ENCODE results near the gene LAMA2.

The LAMA2 gene

DNA sequence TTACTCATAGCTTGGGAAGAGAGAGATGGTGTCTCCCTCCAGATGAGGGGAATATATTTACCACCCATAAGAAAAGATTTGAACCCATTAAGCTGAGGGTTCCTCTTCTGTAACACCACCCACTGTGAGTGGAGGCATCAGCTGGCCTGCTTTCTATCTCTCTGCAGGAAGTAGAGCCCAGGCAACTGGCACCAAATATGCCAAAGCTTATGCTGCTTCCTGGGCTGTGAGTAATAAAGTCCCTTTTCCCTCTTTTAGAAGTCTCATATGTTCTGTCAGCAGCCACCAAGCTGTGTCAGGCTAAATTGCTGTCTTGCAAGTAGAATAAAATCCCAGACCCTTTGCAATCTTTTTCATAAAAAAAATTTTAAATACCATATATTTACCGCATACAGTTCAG lies 241.4 kb downstream of the LAMA2 start:
- Histone ChIP-seq H3K9ac (ENCODE audit: low read length) (no peak overlapping the region), H3K4me1 (ENCODE audit: low read length) (no peaks in the 10 kb centered on the region), H2AFZ (ENCODE audit: low read depth, low read length) (no peak overlapping the region), H3K36me3 (replicated peaks; ENCODE audit: low read depth, low read length) (no peaks in the 10 kb centered on the region), H3K4me2 (ENCODE audit: low read length) (no peak overlapping the region), H3K27ac (ENCODE audit: low read length) (no peak overlapping the region), H4K20me1 (ENCODE audit: insufficient read depth, low read length) (no peaks in the 10 kb centered on the region), H3K79me2 (ENCODE audit: low read length) (no peaks in the 10 kb centered on the region), H3K27me3 (ENCODE audit: low read depth, low read length) (no peaks in the 10 kb centered on the region), H3K9me3 (ENCODE audit: insufficient read depth, low read length) (no peaks in the 10 kb centered on the region), H3K4me3 (ENCODE audit: low read length) (no peak overlapping the region)
- TF ChIP-seq, protein P1, sequence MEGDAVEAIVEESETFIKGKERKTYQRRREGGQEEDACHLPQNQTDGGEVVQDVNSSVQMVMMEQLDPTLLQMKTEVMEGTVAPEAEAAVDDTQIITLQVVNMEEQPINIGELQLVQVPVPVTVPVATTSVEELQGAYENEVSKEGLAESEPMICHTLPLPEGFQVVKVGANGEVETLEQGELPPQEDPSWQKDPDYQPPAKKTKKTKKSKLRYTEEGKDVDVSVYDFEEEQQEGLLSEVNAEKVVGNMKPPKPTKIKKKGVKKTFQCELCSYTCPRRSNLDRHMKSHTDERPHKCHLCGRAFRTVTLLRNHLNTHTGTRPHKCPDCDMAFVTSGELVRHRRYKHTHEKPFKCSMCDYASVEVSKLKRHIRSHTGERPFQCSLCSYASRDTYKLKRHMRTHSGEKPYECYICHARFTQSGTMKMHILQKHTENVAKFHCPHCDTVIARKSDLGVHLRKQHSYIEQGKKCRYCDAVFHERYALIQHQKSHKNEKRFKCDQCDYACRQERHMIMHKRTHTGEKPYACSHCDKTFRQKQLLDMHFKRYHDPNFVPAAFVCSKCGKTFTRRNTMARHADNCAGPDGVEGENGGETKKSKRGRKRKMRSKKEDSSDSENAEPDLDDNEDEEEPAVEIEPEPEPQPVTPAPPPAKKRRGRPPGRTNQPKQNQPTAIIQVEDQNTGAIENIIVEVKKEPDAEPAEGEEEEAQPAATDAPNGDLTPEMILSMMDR (IDR thresholded peaks at IDR 0.05; ENCODE audit: low read depth, low read length), result no peak
- TF ChIP-seq EZH2phosphoT487 (IDR thresholded peaks at IDR 0.05; ENCODE audit: low read depth), result no peak

- Histone ChIP-seq H2AFZ (ENCODE audit: low read depth, low read length) (no peak overlapping the region), H3K4me2 (ENCODE audit: low read length) (no peak overlapping the region), H3K36me3 (replicated peaks; ENCODE audit: low read depth, low read length) (no peaks in the 10 kb centered on the region), H3K27me3 (ENCODE audit: low read depth, low read length) (no peaks in the 10 kb centered on the region), H3K27ac (ENCODE audit: low read length) (no peak overlapping the region), H3K9me3 (ENCODE audit: insufficient read depth, low read length) (no peaks in the 10 kb centered on the region), H3K79me2 (ENCODE audit: low read length) (no peaks in the 10 kb centered on the region), H3K9ac (ENCODE audit: low read length) (no peak overlapping the region), H3K4me1 (ENCODE audit: low read length) (no peaks in the 10 kb centered on the region), H4K20me1 (ENCODE audit: insufficient read depth, low read length) (no peaks in the 10 kb centered on the region), H3K4me3 (ENCODE audit: low read length) (no peak overlapping the region)
- TF ChIP-seq EZH2phosphoT487 (IDR thresholded peaks at IDR 0.05; ENCODE audit: low read depth), result no peak
- TF ChIP-seq, protein P1 (IDR thresholded peaks at IDR 0.05; ENCODE audit: low read depth, low read length), result no peak
Measured at GRCh38 chr6:129130106-129130505, 247.2 kb downstream of the LAMA2 start.

GRCh38 chr6:129130959-129131681 lies 248.2 kb downstream of the LAMA2 start:
- Histone ChIP-seq H2AFZ (ENCODE audit: low read depth, low read length) (no peak overlapping the region), H3K36me3 (replicated peaks; ENCODE audit: low read depth, low read length) (no peaks in the 10 kb centered on the region), H3K9me3 (ENCODE audit: insufficient read depth, low read length) (no peaks in the 10 kb centered on the region), H3K4me3 (ENCODE audit: low read length) (no peak overlapping the region), H3K4me1 (ENCODE audit: low read length) (no peaks in the 10 kb centered on the region), H3K79me2 (ENCODE audit: low read length) (no peaks in the 10 kb centered on the region), H3K27ac (ENCODE audit: low read length) (no peak overlapping the region), H3K9ac (ENCODE audit: low read length) (no peak overlapping the region), H4K20me1 (ENCODE audit: insufficient read depth, low read length) (no peaks in the 10 kb centered on the region), H3K27me3 (ENCODE audit: low read depth, low read length) (no peaks in the 10 kb centered on the region), H3K4me2 (ENCODE audit: low read length) (no peak overlapping the region)
- no peak for TF ChIP-seq EZH2phosphoT487 (IDR thresholded peaks at IDR 0.05; ENCODE audit: low read depth)
- TF ChIP-seq, protein P1 (IDR thresholded peaks at IDR 0.05; ENCODE audit: low read depth, low read length), result no peak

DNA sequence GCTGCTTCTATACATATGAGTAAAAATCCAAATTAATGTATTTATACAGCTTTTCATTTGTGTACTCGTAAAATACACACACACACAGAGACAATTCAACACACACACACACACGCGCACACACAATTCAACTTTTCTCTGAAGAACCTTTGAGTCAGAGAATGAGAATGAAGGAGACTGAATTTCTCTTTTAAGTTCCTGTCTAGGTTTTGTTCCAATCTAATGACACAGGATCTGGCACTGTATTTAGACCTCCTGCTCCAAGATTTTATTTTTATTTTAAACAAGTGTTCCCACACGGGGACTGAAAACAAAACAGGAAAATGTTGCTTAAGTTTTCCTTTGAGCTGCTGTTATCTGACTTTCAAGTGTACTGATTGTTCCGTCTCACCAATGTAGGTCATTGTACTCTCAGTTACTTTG lies 250.8 kb downstream of the LAMA2 start:
- no peaks in the 10 kb centered on the region for H3K36me3 ChIP-seq (replicated peaks; ENCODE audit: low read depth, low read length)
- H3K27ac ChIP-seq (ENCODE audit: low read length), result no peak overlapping the region
- H4K20me1 ChIP-seq (ENCODE audit: insufficient read depth, low read length), result no peaks in the 10 kb centered on the region
- no peak overlapping the region for H2AFZ ChIP-seq (ENCODE audit: low read depth, low read length)
- no peak overlapping the region for H3K9ac ChIP-seq (ENCODE audit: low read length)
- no peaks in the 10 kb centered on the region for H3K4me1 ChIP-seq (ENCODE audit: low read length)
- H3K4me3 ChIP-seq (ENCODE audit: low read length), result no peak overlapping the region
- H3K79me2 ChIP-seq (ENCODE audit: low read length), result no peaks in the 10 kb centered on the region
- H3K4me2 ChIP-seq (ENCODE audit: low read length), result no peak overlapping the region
- TF ChIP-seq EZH2phosphoT487 (IDR thresholded peaks at IDR 0.05; ENCODE audit: low read depth), result no peak
- TF ChIP-seq, protein P1 (IDR thresholded peaks at IDR 0.05; ENCODE audit: low read depth, low read length), result no peak
- H3K27me3 ChIP-seq (ENCODE audit: low read depth, low read length), result no peaks in the 10 kb centered on the region
- H3K9me3 ChIP-seq (ENCODE audit: insufficient read depth, low read length), result no peaks in the 10 kb centered on the region
